CD8-positive, alpha-beta memory T cell (primary cell): Measurements from ENCODE around the gene CHRNG. TPM values are rescaled to one million over a fixed set of nuclear protein-coding genes. Genes with fewer than 3 reads are reported as not detected.

Source experiments
- CTCF ChIA-PET: fragments of 350-600 bp; sonication (Branson Sonifier 250); formaldehyde crosslinking; loops from one replicate; lab custom pipeline; 2021; ENCODE audit warnings: antibody characterized with exemption; lab: Charles Lee
- POLR2A ChIA-PET: fragments of 350-600 bp; sonication (Branson Sonifier 250); formaldehyde crosslinking; loops from one replicate; lab custom pipeline; 2021; ENCODE audit warnings: antibody characterized with exemption; lab: Charles Lee
- DNase-seq, 5 donors: peaks; one replicate each; pipeline versions ENCODE4 v3.0.0 to v3.0.0-alpha.2; 2020 to 2022; ENCODE audit warnings: mixed read lengths in 1 of 5
- H3K27ac ChIP-seq: one replicate; pipeline ENCODE4 v1.7.0; 2013; ENCODE audit warnings: low read depth, mild to moderate bottlenecking, low read length, moderate library complexity
- H3K27me3 ChIP-seq: 2 replicates; pipeline ENCODE4 v1.7.0; 2013; ENCODE audit warnings: low read length, mild to moderate bottlenecking; ENCODE audit not compliant: insufficient read depth, poor library complexity, severe bottlenecking
- H3K36me3 ChIP-seq: 2 replicates; pipeline ENCODE4 v1.7.0; 2013; ENCODE audit warnings: mild to moderate bottlenecking, low read length, moderate library complexity; ENCODE audit not compliant: insufficient read depth
- H3K4me1 ChIP-seq: 2 replicates; pipeline ENCODE4 v1.7.0; 2013; ENCODE audit warnings: mild to moderate bottlenecking, low read length, moderate library complexity; ENCODE audit not compliant: insufficient read depth
- H3K4me3 ChIP-seq: 2 replicates; pipeline ENCODE4 v1.7.0; 2013; ENCODE audit warnings: mild to moderate bottlenecking, low read length
- H3K9me3 ChIP-seq: 2 replicates; pipeline ENCODE4 v1.7.0; 2013; ENCODE audit warnings: mild to moderate bottlenecking, low read length
- H3K27ac Mint-ChIP-seq, 8 donors: one replicate each; pipeline ENCODE4 v1.8.0; 2020 to 2021; ENCODE audit warnings: mixed read lengths in 8 of 8, mild to moderate bottlenecking in 6 of 8, inconsistent platforms in 3 of 8, moderate library complexity in 3 of 8
- H3K27me3 Mint-ChIP-seq, 2 donors: one replicate each; pipeline ENCODE4 v1.8.0; 2020 to 2021; ENCODE audit warnings: mixed read lengths in 2 of 2, mild to moderate bottlenecking in 1 of 2, moderate library complexity in 1 of 2
- H3K36me3 Mint-ChIP-seq, 3 donors: one replicate each; pipeline ENCODE4 v1.8.0; 2020 to 2021; ENCODE audit warnings: mixed read lengths in 3 of 3, inconsistent platforms in 1 of 3, mild to moderate bottlenecking in 1 of 3
- H3K4me1 Mint-ChIP-seq, 3 donors: one replicate each; pipeline ENCODE4 v1.8.0; 2020 to 2021; ENCODE audit warnings: mixed read lengths in 3 of 3, inconsistent platforms in 1 of 3, mild to moderate bottlenecking in 1 of 3
- H3K4me3 Mint-ChIP-seq, 7 donors: one replicate each; pipeline ENCODE4 v1.8.0; 2020 to 2021; ENCODE audit warnings: mixed read lengths in 7 of 7, mild to moderate bottlenecking in 6 of 7, moderate library complexity in 4 of 7, inconsistent platforms in 2 of 7
- H3K9me3 Mint-ChIP-seq, 5 donors: one replicate each; pipeline ENCODE4 v1.8.0; 2020 to 2022; ENCODE audit warnings: mixed read lengths in 5 of 5, mild to moderate bottlenecking in 3 of 5, moderate library complexity in 2 of 5, inconsistent platforms in 1 of 5
- polyA plus RNA-seq: library from polyadenylated mRNA; unstranded; fragments of 300-500 nt; fragmentation: Illumina TruSeq; gene quantifications from one replicate; pipeline ENCODE4 v1.2.3, GENCODE V29; 2021
- total RNA-seq, 2 experiments: library from RNA; stranded (reverse); gene quantifications; one replicate each; pipeline ENCODE4 v1.2.3, GENCODE V29; 2021

The CHRNG gene
- total and polyA plus RNA-seq, 3 experiments from 2014 or later, result not detected

DNA sequence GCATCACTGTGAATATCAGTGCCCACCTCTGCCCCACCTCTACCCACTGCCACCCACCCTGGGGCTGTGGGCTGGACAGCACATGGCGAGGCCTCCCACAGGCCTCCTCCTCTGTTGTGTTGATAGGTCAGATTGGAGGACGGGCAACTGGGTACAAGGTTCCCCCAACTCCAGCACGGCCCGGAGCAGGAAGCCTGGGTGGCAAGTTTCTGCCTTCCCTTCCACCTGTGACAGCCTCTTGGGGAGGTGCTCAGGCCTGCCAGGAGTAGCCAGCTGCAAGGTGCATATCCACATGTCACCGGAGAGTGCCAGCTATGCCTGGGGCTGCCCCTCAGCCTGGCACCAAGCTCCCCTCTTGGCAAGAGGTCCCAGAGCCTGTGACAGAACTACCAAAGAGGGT, 45.0 kb upstream of the CHRNG start:
- ChIA-PET CTCF (no interaction called here), POLR2A (no interaction called here)

GRCh38 chr2:232495292-232495691, 44.2 kb upstream of the CHRNG start:
- POLR2A ChIA-PET, result interaction anchor here (0.6 kb wide), 1 partner anchor 1024 kb away, joined by 3 read pairs; no protein-coding TSS in a partner anchor
- Mint-ChIP-seq H3K4me1 (no peaks in the 10 kb centered on the region), H3K4me3 (no peak overlapping the region), H3K9me3 (no peaks in the 10 kb centered on the region), H3K27me3 (peaks cover 0 to 30% of the 10 kb centered on the region in 2 donors), H3K27ac (no peak overlapping the region), H3K36me3 (no peaks in the 10 kb centered on the region)
- H3K36me3 ChIP-seq, result no peaks in the 10 kb centered on the region
- CTCF ChIA-PET, result interaction anchor here (1.1 kb wide), 1 partner anchor 9 kb away, joined by 3 read pairs; no protein-coding TSS in a partner anchor
- H3K4me3 ChIP-seq, result no peak overlapping the region
- no peak for DNase-seq
- H3K9me3 ChIP-seq, result no peaks in the 10 kb centered on the region
- no peaks in the 10 kb centered on the region for H3K27me3 ChIP-seq
- H3K27ac ChIP-seq, result no peak overlapping the region
- no peaks in the 10 kb centered on the region for H3K4me1 ChIP-seq

More for the DNA sequence above, 45.0 kb upstream of the CHRNG start:
- no peak overlapping the region for H3K4me3 ChIP-seq
- peak in 1 of 5 donors; percentile 11 for DNase-seq
- H3K36me3 Mint-ChIP-seq, result no peaks in the 10 kb centered on the region
- no peaks in the 10 kb centered on the region for H3K4me1 Mint-ChIP-seq
- no peak overlapping the region for H3K27ac ChIP-seq
- H3K27me3 Mint-ChIP-seq, result peaks cover 2 to 30% of the 10 kb centered on the region in 2 donors
- H3K27ac Mint-ChIP-seq, result no peak overlapping the region
- H3K4me3 Mint-ChIP-seq, result no peak overlapping the region
- no peaks in the 10 kb centered on the region for H3K9me3 ChIP-seq
- H3K36me3 ChIP-seq, result no peaks in the 10 kb centered on the region
- no peaks in the 10 kb centered on the region for H3K27me3 ChIP-seq
- H3K9me3 Mint-ChIP-seq, result no peaks in the 10 kb centered on the region
- H3K4me1 ChIP-seq, result no peaks in the 10 kb centered on the region

GRCh38 chr2:232496501-232497270, 42.8 kb upstream of the CHRNG start:
- Mint-ChIP-seq H3K27me3 (peaks cover 6 to 33% of the 10 kb centered on the region in 2 donors), H3K36me3 (no peaks in the 10 kb centered on the region), H3K27ac (no peak overlapping the region), H3K4me3 (no peak overlapping the region), H3K9me3 (peaks cover 0 to 2% (median 0%) of the 10 kb centered on the region in 5 donors), H3K4me1 (no peaks in the 10 kb centered on the region)
- no peaks in the 10 kb centered on the region for H3K36me3 ChIP-seq
- peaks cover 5% of the 10 kb centered on the region for H3K27me3 ChIP-seq
- H3K4me3 ChIP-seq, result no peak overlapping the region
- no peak overlapping the region for H3K27ac ChIP-seq
- H3K4me1 ChIP-seq, result no peaks in the 10 kb centered on the region
- DNase-seq, result no peak
- POLR2A ChIA-PET, result no interaction called here
- CTCF ChIA-PET, result no interaction called here
- H3K9me3 ChIP-seq, result no peaks in the 10 kb centered on the region

DNA sequence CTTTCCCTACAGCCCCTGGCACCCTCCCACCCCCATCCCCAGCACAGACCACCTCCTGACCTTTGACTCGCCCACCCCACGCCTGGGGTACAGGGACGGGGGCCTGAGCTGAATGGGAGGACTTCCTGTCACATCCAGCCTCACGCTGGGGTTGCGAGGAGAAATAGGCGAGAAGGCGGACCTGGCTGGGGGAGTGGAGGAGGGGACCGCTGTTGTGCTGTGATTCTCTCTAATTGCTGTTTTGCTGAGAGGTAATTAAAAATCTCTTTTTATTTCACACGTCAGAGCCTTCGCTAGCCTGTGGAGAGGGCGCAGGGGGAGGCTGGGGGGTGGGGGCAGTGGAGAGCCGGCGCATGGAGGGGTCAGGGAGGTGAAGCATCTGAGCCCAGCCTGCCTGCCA, 42.1 kb upstream of the CHRNG start:
- Mint-ChIP-seq H3K4me3 (peak overlapping the region in 1 of 7 donors; percentile 77), H3K27me3 (peaks cover 6 to 30% of the 10 kb centered on the region in 2 donors), H3K4me1 (peaks cover 0 to 1% (median 1%) of the 10 kb centered on the region in 3 donors), H3K9me3 (peaks cover 0 to 2% (median 0%) of the 10 kb centered on the region in 5 donors), H3K36me3 (no peaks in the 10 kb centered on the region), H3K27ac (no peak overlapping the region)
- Histone ChIP-seq H3K4me1 (no peaks in the 10 kb centered on the region), H3K27me3 (peaks cover 8% of the 10 kb centered on the region), H3K4me3 (no peak overlapping the region), H3K36me3 (no peaks in the 10 kb centered on the region), H3K9me3 (no peaks in the 10 kb centered on the region), H3K27ac (no peak overlapping the region)
- CTCF ChIA-PET, result no interaction called here
- no peak for DNase-seq
- POLR2A ChIA-PET, result no interaction called here

DNA sequence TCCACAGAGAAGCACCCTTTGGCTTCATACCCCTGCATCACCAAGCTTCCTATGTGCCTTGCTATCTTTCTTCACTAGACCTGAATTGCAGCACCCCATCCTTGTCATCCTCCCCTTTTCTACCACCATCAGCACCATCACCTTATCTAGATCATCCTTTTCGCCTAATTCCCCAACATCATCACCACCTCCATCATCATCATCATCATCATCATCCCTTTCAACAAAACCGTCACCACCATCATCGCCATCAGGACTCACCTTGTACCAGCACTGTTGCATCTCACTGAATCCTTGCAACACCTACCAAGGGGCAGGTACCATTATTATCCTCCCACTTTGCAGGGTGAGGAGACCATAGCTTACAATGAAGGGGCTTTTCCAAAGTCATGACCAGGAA, 41.0 kb upstream of the CHRNG start:
- Histone ChIP-seq H3K36me3 (no peaks in the 10 kb centered on the region), H3K9me3 (no peaks in the 10 kb centered on the region), H3K27me3 (peaks cover 8% of the 10 kb centered on the region), H3K4me3 (no peak overlapping the region), H3K4me1 (no peaks in the 10 kb centered on the region), H3K27ac (no peak overlapping the region)
- peak overlapping the region in 2 of 8 donors; percentile 0 to 2 for H3K27ac Mint-ChIP-seq
- no peak for DNase-seq
- no peaks in the 10 kb centered on the region for H3K36me3 Mint-ChIP-seq
- CTCF ChIA-PET, result no interaction called here
- POLR2A ChIA-PET, result no interaction called here
- peaks cover 0 to 5% (median 5%) of the 10 kb centered on the region in 3 donors for H3K4me1 Mint-ChIP-seq
- no peak overlapping the region for H3K4me3 Mint-ChIP-seq
- H3K27me3 Mint-ChIP-seq, result peaks cover 6 to 29% of the 10 kb centered on the region in 2 donors
- peaks cover 0 to 2% (median 0%) of the 10 kb centered on the region in 5 donors for H3K9me3 Mint-ChIP-seq

DNA sequence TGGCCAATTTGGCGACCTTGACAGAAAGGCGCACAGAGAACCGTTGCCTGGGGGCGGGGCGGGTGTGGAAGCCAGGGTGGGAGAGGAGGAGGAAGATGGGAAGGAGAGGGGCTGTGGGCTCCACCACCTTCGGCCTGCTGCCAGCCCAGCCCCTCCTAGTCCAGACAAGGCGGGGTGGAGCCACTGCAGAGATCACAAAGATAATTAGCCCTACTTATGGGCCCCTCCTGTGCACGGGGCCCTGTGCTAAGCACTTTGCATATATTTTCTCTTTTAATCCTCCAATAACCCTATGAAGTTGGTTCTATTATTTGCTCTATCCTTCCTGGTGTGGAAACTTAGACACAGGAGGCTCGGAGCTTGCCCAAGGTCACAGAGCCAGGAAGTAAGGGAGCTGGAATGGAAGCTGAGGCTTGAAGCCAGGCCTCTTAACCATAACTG, 38.1 kb upstream of the CHRNG start:
- Histone ChIP-seq H3K36me3 (no peaks in the 10 kb centered on the region), H3K4me3 (no peak overlapping the region), H3K4me1 (no peaks in the 10 kb centered on the region), H3K27ac (no peak overlapping the region), H3K9me3 (no peaks in the 10 kb centered on the region), H3K27me3 (peaks cover 8% of the 10 kb centered on the region)
- Mint-ChIP-seq H3K27ac (peak overlapping the region in 2 of 8 donors; percentile 17 to 36), H3K27me3 (peaks cover 20 to 47% of the 10 kb centered on the region in 2 donors), H3K9me3 (peaks cover 0 to 2% (median 0%) of the 10 kb centered on the region in 5 donors), H3K36me3 (no peaks in the 10 kb centered on the region), H3K4me1 (peaks cover 1 to 10% (median 5%) of the 10 kb centered on the region in 3 donors), H3K4me3 (no peak overlapping the region)
- no peak for DNase-seq
- POLR2A ChIA-PET, result no interaction called here
- CTCF ChIA-PET, result no interaction called here

GRCh38 chr2:232501794-232502390, 37.6 kb upstream of the CHRNG start:
- no peak overlapping the region for H3K4me3 ChIP-seq
- H3K27ac ChIP-seq, result no peak overlapping the region
- H3K27me3 Mint-ChIP-seq, result peaks cover 20 to 47% of the 10 kb centered on the region in 2 donors
- ChIA-PET CTCF (no interaction called here), POLR2A (no interaction called here)
- no peaks in the 10 kb centered on the region for H3K4me1 ChIP-seq
- H3K9me3 ChIP-seq, result no peaks in the 10 kb centered on the region
- H3K4me1 Mint-ChIP-seq, result peaks cover 1 to 10% (median 5%) of the 10 kb centered on the region in 3 donors
- H3K27ac Mint-ChIP-seq, result peak overlapping the region in 1 of 8 donors; percentile 47
- H3K36me3 ChIP-seq, result no peaks in the 10 kb centered on the region
- H3K9me3 Mint-ChIP-seq, result peaks cover 0 to 2% (median 0%) of the 10 kb centered on the region in 5 donors
- H3K4me3 Mint-ChIP-seq, result no peak overlapping the region
- no peaks in the 10 kb centered on the region for H3K36me3 Mint-ChIP-seq
- H3K27me3 ChIP-seq, result peaks cover 8% of the 10 kb centered on the region
- no peak for DNase-seq

- Histone ChIP-seq H3K27ac (no peak overlapping the region), H3K4me1 (no peaks in the 10 kb centered on the region), H3K9me3 (no peaks in the 10 kb centered on the region), H3K27me3 (peaks cover 8% of the 10 kb centered on the region), H3K4me3 (no peak overlapping the region), H3K36me3 (no peaks in the 10 kb centered on the region)
- DNase-seq, result peak in 1 of 5 donors; percentile 64
- peak overlapping the region in 3 of 8 donors; percentile 51 to 60 (median 60) for H3K27ac Mint-ChIP-seq
- ChIA-PET CTCF (no interaction called here), POLR2A (no interaction called here)
- peak overlapping the region in 5 of 7 donors; percentile 26 to 64 (median 50) for H3K4me3 Mint-ChIP-seq
- peaks cover 1 to 10% (median 5%) of the 10 kb centered on the region in 3 donors for H3K4me1 Mint-ChIP-seq
- H3K36me3 Mint-ChIP-seq, result no peaks in the 10 kb centered on the region
- peaks cover 0 to 2% (median 0%) of the 10 kb centered on the region in 5 donors for H3K9me3 Mint-ChIP-seq
- peaks cover 20 to 52% of the 10 kb centered on the region in 2 donors for H3K27me3 Mint-ChIP-seq
Observed at GRCh38 chr2:232502511-232502910, 37.0 kb upstream of the CHRNG start.
